H1 (cell line): ENCODE results near the gene SLC11A1. TPM values are rescaled to one million over a fixed set of nuclear protein-coding genes. Genes with fewer than 3 reads are reported as not detected.

Source experiments
- CTCF ChIA-PET: fragments of 300-600 bp; sonication (Branson Sonifier 250); formaldehyde crosslinking; loops from one replicate; lab custom pipeline; 2021; ENCODE audit not compliant: partially characterized antibody; lab: Charles Lee
- POLR2A ChIA-PET: fragments of 300-600 bp; sonication (Branson Sonifier 250); formaldehyde crosslinking; loops from one replicate; lab custom pipeline; 2021; ENCODE audit warnings: inconsistent platforms; ENCODE audit not compliant: partially characterized antibody; lab: Charles Lee
- DNase-seq, 2 experiments: peaks; one replicate each; pipeline versions ENCODE4 v3.0.0 to v3.0.0-alpha.2; 2010 to 2022; ENCODE audit warnings: low spot score in 2 of 2, low read depth in 1 of 2, mixed read lengths in 1 of 2
- FAIRE-seq: peaks from 2 replicates; lab custom pipeline; 2011; peaks lifted over from hg19 to GRCh38; lab: Jason Lieb, UNC
- H2AFZ ChIP-seq: 2 replicates; pipeline ENCODE4 v1.8.1; 2012; ENCODE audit warnings: low read length, inconsistent platforms
- H2AK5ac ChIP-seq: 2 replicates; pipeline ENCODE4 v1.6.1; 2013; ENCODE audit warnings: low read depth, low read length
- H2BK120ac ChIP-seq: replicated peaks from 2 replicates; pipeline ENCODE3; 2013; ENCODE audit warnings: low read depth, low read length, inconsistent platforms
- H2BK12ac ChIP-seq: 2 replicates; pipeline ENCODE4 v1.6.1; 2013; ENCODE audit warnings: low read depth, low read length
- H2BK15ac ChIP-seq: 2 replicates; pipeline ENCODE4 v1.6.1; 2013; ENCODE audit warnings: low read length
- H2BK20ac ChIP-seq: 2 replicates; pipeline ENCODE4 v1.6.1; 2013; ENCODE audit warnings: low read length
- H2BK5ac ChIP-seq: 2 replicates; pipeline ENCODE4 v1.6.1; 2013; ENCODE audit warnings: low read depth, low read length
- H3K14ac ChIP-seq: 2 replicates; pipeline ENCODE4 v1.6.1; 2013; ENCODE audit warnings: inconsistent platforms; ENCODE audit not compliant: insufficient read length
- H3K18ac ChIP-seq: 2 replicates; pipeline ENCODE4 v1.6.1; 2013; ENCODE audit warnings: low read length; ENCODE audit errors: extremely low read depth
- H3K23ac ChIP-seq: 2 replicates; pipeline ENCODE4 v1.6.1; 2013; ENCODE audit warnings: inconsistent platforms; ENCODE audit not compliant: insufficient read length
- H3K23me2 ChIP-seq: 2 replicates; pipeline ENCODE4 v1.6.1; 2013; ENCODE audit warnings: low read depth, low read length
- H3K27ac ChIP-seq: 2 replicates; pipeline ENCODE4 v1.6.1; 2011; ENCODE audit warnings: low read depth, low read length, inconsistent platforms
- H3K27me3 ChIP-seq, 4 experiments: replicated peaks in 1 of 4; 1 replicate in 1 of 4; 2 replicates in 3 of 4; pipeline versions ENCODE4 v1.6.1 to v1.8.1; 2011 to 2013; ENCODE audit warnings: low read length in 3 of 4, mild to moderate bottlenecking in 3 of 4, inconsistent platforms in 2 of 4, mixed read lengths in 2 of 4, moderate library complexity in 1 of 4; ENCODE audit not compliant: control insufficient read depth in 3 of 4, insufficient read depth in 3 of 4; ENCODE audit errors: extremely low read depth in 1 of 4
- H3K36me3 ChIP-seq, 4 experiments: 2 replicates each; pipeline versions ENCODE4 v1.6.1 to v1.8.1; 2011 to 2013; ENCODE audit warnings: mild to moderate bottlenecking in 4 of 4, low read length in 3 of 4, moderate library complexity in 2 of 4, control low read depth in 1 of 4, inconsistent platforms in 1 of 4; ENCODE audit not compliant: insufficient read depth in 4 of 4, control insufficient read depth in 2 of 4
- H3K4ac ChIP-seq: replicated peaks from 2 replicates; pipeline ENCODE3; 2013; ENCODE audit warnings: low read length, low read depth, mixed read lengths, inconsistent platforms; ENCODE audit not compliant: insufficient read length
- H3K4me1 ChIP-seq, 4 experiments: replicated peaks in 1 of 4; 1 replicate in 1 of 4; 2 replicates in 3 of 4; pipeline versions ENCODE4 v1.6.1 to v1.8.1; 2011 to 2013; ENCODE audit warnings: low read length in 3 of 4, inconsistent platforms in 2 of 4, mixed read lengths in 1 of 4; ENCODE audit not compliant: insufficient read depth in 4 of 4, control insufficient read depth in 3 of 4
- H3K4me2 ChIP-seq, 2 experiments: 2 replicates each; pipeline versions ENCODE4 v1.6.1 to v1.8.1; 2011 to 2013; ENCODE audit warnings: low read depth in 2 of 2, low read length in 2 of 2, control low read depth in 1 of 2, inconsistent platforms in 1 of 2, mild to moderate bottlenecking in 1 of 2; ENCODE audit not compliant: insufficient read depth in 1 of 2
- H3K4me3 ChIP-seq, 4 experiments: fragments of 200-600, 300-600 bp in 1 of 4; sonication (generic), shearing (Covaris generic), sonication (Bioruptor Twin) in 1 of 4; 2 replicates each; pipeline versions ENCODE4 v1.5.1 to v1.8.1; 2011 to 2016; ENCODE audit warnings: low read length in 4 of 4, low read depth in 3 of 4, control low read depth in 2 of 4, inconsistent platforms in 2 of 4, mild to moderate bottlenecking in 2 of 4, mixed read lengths in 1 of 4, moderate library complexity in 1 of 4; ENCODE audit not compliant: insufficient read depth in 2 of 4; ENCODE audit errors: extremely low read depth in 1 of 4
- H3K56ac ChIP-seq: replicated peaks from 2 replicates; pipeline ENCODE3; 2013; ENCODE audit warnings: low read depth, mild to moderate bottlenecking, mixed read lengths, low read length, inconsistent platforms; ENCODE audit not compliant: insufficient read length
- H3K79me1 ChIP-seq: 2 replicates; pipeline ENCODE4 v1.6.1; 2013; ENCODE audit warnings: low read depth, low read length, control low read depth
- H3K79me2 ChIP-seq, 2 experiments: 2 replicates each; pipeline versions ENCODE4 v1.6.1 to v1.8.1; 2012 to 2013; ENCODE audit warnings: low read length in 2 of 2, mild to moderate bottlenecking in 2 of 2, inconsistent platforms in 1 of 2; ENCODE audit not compliant: insufficient read depth in 2 of 2, control insufficient read depth in 1 of 2
- H3K9ac ChIP-seq, 4 experiments: replicated peaks in 1 of 4; 1 replicate in 1 of 4; 2 replicates in 3 of 4; pipeline versions ENCODE4 v1.6.1 to v1.8.1; 2011 to 2013; ENCODE audit warnings: low read depth in 3 of 4, low read length in 3 of 4, control low read depth in 2 of 4, mild to moderate bottlenecking in 2 of 4, moderate library complexity in 2 of 4, inconsistent platforms in 1 of 4; ENCODE audit errors: extremely low read depth in 1 of 4
- H3K9me3 ChIP-seq, 2 experiments: 2 replicates each; pipeline versions ENCODE4 v1.6.1 to v1.8.1; 2012 to 2013; ENCODE audit warnings: mild to moderate bottlenecking in 2 of 2, moderate library complexity in 2 of 2, control low read depth in 1 of 2, inconsistent platforms in 1 of 2, low read depth in 1 of 2, low read length in 1 of 2, mixed read lengths in 1 of 2; ENCODE audit not compliant: insufficient read depth in 2 of 2
- H4K20me1 ChIP-seq, 2 experiments: replicated peaks in 1 of 2; 2 replicates each; pipeline versions ENCODE3 to v1.8.1; 2011 to 2013; ENCODE audit warnings: inconsistent platforms in 2 of 2, low read length in 2 of 2, mild to moderate bottlenecking in 1 of 2; ENCODE audit not compliant: insufficient read depth in 2 of 2, control insufficient read depth in 1 of 2
- H4K5ac ChIP-seq: 2 replicates; pipeline ENCODE4 v1.6.1; 2013; ENCODE audit warnings: low read length, low read depth, mixed read lengths, inconsistent platforms; ENCODE audit not compliant: insufficient read length
- H4K8ac ChIP-seq: 2 replicates; pipeline ENCODE4 v1.8.0; 2013; ENCODE audit warnings: mild to moderate bottlenecking, moderate library complexity, low read length, inconsistent platforms; ENCODE audit not compliant: insufficient read depth; ENCODE audit errors: extremely low read depth
- H4K91ac ChIP-seq: replicated peaks from 2 replicates; pipeline ENCODE3; 2013; ENCODE audit warnings: low read length, mixed read lengths, inconsistent platforms; ENCODE audit not compliant: insufficient read length
- CBX5 ChIP-seq: fragments of 300-800, 300-1000 bp; sonication (generic); IDR thresholded peaks from 2 replicates; pipeline ENCODE4 v1.7.1; 2016; ENCODE audit warnings: antibody characterized with exemption, low read length, low read depth
- CTBP2 ChIP-seq: IDR thresholded peaks from 2 replicates; pipeline ENCODE4 v1.7.0; 2011; ENCODE audit warnings: borderline replicate concordance, mild to moderate bottlenecking, moderate library complexity, mixed read lengths, low read length; ENCODE audit not compliant: insufficient read depth, insufficient read length
- PHF8 ChIP-seq: fragments of 200-600 bp; sonication (generic); conservative IDR thresholded peaks from 2 replicates; pipeline ENCODE4 v1.7.1; 2012; ENCODE audit warnings: low read depth, mild to moderate bottlenecking, inconsistent platforms, low read length, moderate library complexity
- SRF ChIP-seq: IDR thresholded peaks from 2 replicates; pipeline ENCODE4 v1.6.1; 2011; ENCODE audit warnings: mild to moderate bottlenecking, low read depth, low read length, moderate library complexity
- WGBS, 2 experiments: shearing (Covaris generic) in 1 of 2; methylation state at CpG; one replicate each; pipeline versions ENCODE4 v1.1.6 to v1.1.7; 2013 to 2015; ENCODE audit warnings: low lambda C conversion rate in 2 of 2, mixed read lengths in 2 of 2, inconsistent platforms in 1 of 2, low coverage in 1 of 2, missing lambda C conversion rate in 1 of 2; ENCODE audit not compliant: insufficient replicate concordance in 2 of 2, insufficient coverage in 1 of 2, insufficient read length in 1 of 2; ENCODE audit errors: extremely low coverage in 1 of 2, missing lambda C conversion rate in 1 of 2; 5-methylcytosine and 5-hydroxymethylcytosine counted together
- polyA plus RNA-seq, 7 experiments: library from polyadenylated mRNA; depleted of rRNA in 3 of 7; stranded (reverse) in 5 of 7; unstranded in 2 of 7; fragments of >200 nt in 5 of 7; fragments of 200-250 nt in 2 of 7; gene quantifications; 1 replicate in 5 of 7; 2 replicates in 1 of 7; 4 replicates in 1 of 7; pipeline versions ENCODE4 v1.2.1 to v1.2.3, GENCODE V29; 2011 to 2013; ENCODE audit warnings: missing spikeins in 2 of 7, mixed read lengths in 2 of 7
- total RNA-seq: library from RNA; stranded (reverse); fragmentation: NEBNext Ultra II Directional; extraction: Animal tissue kit (Norgen Biotek cat#: 25700); gene quantifications from 2 replicates; pipeline ENCODE4 v1.2.1, GENCODE V29; 2021

Gene SLC11A1
- total and polyA plus RNA-seq, 2 of the 8 experiments (the other 6 are each of a cell fraction or from before 2014, with no cell fraction given), result 0.20 to 0.43 TPM

GRCh38 chr2:218383892-218384519 is 1.9 kb downstream of the SLC11A1 start:
- Histone ChIP-seq H2BK120ac (no peak overlapping the region), H3K4me2 (no peak overlapping the region), H2AFZ (no peak overlapping the region), H3K14ac (no peak overlapping the region), H2BK15ac (no peak overlapping the region), H3K36me3 (no peaks in the 10 kb centered on the region), H4K5ac (no peak overlapping the region), H3K23ac (no peak overlapping the region), H2BK5ac (no peak overlapping the region), H3K27ac (no peak overlapping the region), H4K20me1 (no peaks in the 10 kb centered on the region), H3K79me2 (no peaks in the 10 kb centered on the region), H3K4me3 (no peak overlapping the region), H3K27me3 (peaks cover 0 to 17% (median 11%) of the 10 kb centered on the region in 4 experiments; a peak in 5 of 7 replicates), H2AK5ac (no peak overlapping the region), H4K91ac (no peak overlapping the region), H3K9ac (no peak overlapping the region), H3K4ac (no peak overlapping the region), H2BK12ac (no peak overlapping the region), H3K79me1 (no peaks in the 10 kb centered on the region), H4K8ac (no peak overlapping the region), H3K4me1 (peaks cover 0 to 5% (median 3%) of the 10 kb centered on the region in 4 experiments; a peak in 5 of 7 replicates), H3K9me3 (no peaks in the 10 kb centered on the region), H3K18ac (no peak overlapping the region), H3K56ac (no peak overlapping the region), H2BK20ac (no peak overlapping the region), H3K23me2 (peaks cover 7% of the 10 kb centered on the region; the same call in 1 of the 2 replicates)
- ChIA-PET CTCF (interaction anchor here (0.5 to 3.5 kb wide), 12 partner anchors 10 to 486 kb away, joined by 3 to 14 read pairs (median 3); partner anchors contain the start of genes CATIP and TMBIM1), POLR2A (interaction anchor here (1.8 kb wide), 1 partner anchor 9 kb away, joined by 4 read pairs; no protein-coding TSS in a partner anchor)
- FAIRE-seq (no peak), DNase-seq (no peak)
- no peak for TF ChIP-seq CTBP2
- no peak for TF ChIP-seq CBX5
- TF ChIP-seq PHF8, result no peak
- TF ChIP-seq SRF, result no peak
- 93% methylated on average over 10 of the region's 10 CpGs; no CpG with 5 or more reads in 1 of the 2 experiments for WGBS, 2 experiments
